Measurements from ENCODE around the gene NPB. TPM values are rescaled to one million over a fixed set of nuclear protein-coding genes. Genes with fewer than 3 reads are reported as not detected.
A peak's percentile ranks its signal among the peaks of the same experiment; 100 is the strongest.

The NPB gene
- total and polyA plus RNA-seq, 3 experiments from 2014 or later, result 0.57 to 0.62 TPM; not detected in 1

DNA sequence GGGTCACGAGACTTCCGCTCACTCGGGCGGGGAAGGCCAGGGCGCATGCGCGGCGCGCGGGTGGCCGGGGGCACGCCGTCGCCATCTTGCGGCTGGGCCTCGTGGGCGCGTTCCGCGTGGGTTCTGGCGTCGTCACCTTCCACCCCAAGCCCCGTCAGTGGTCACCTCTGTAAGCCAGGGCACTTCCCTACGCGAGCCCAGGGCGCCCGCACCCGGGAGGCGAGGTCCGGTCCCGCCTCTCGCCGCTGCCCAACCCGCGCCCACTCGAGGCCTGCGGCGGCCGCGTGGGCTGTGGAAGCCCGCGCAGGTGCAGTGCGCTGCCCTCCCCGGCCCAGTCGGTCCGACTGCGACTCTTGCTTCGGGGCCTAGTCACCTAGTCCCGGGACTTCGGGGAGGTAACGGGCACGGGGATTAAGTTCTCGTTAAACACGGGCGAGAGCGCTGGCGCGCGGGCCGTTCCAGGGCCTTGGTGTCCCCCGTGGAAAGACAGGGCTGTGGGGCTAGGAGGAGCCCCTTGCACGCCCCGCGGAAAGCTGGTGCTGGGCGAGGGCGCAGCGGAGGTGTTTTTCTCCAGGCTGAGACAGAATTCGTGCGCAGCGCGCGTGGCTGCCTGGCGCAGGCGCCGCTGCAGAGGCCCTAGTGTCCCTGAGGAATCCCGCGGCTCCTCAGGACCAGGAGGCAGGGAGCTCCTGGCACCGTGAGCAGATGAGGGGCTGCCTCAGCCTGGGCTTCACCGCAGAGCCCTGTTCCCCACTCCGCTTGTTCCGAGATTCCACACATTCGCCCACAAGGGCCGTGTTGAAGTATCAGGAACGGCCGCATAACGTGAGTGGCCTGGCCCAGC lies 30.4 kb upstream of the NPB start:
- H3K36me3 ChIP-seq (ENCODE audit: insufficient read depth, low read length), result peaks cover 21% of the 10 kb centered on the region
- Mint-ChIP-seq H3K4me3 (peak overlapping the region; percentile 81 to 94 (median 88)), H3K4me1 (peaks cover 23 to 50% (median 25%) of the 10 kb centered on the region in 3 donors), H3K27me3 (peaks cover 0 to 3% of the 10 kb centered on the region in 2 donors), H3K9me3 (no peaks in the 10 kb centered on the region), H3K27ac (peak overlapping the region; percentile 90 to 98 (median 94)), H3K36me3 (peaks cover 0 to 32% (median 2%) of the 10 kb centered on the region in 3 donors)
- H3K27me3 ChIP-seq (ENCODE audit: insufficient read depth, low read length, poor library complexity, severe bottlenecking), result no peaks in the 10 kb centered on the region
- H3K4me3 ChIP-seq (ENCODE audit: low read length), result peak overlapping the region; percentile 90
- no peaks in the 10 kb centered on the region for H3K9me3 ChIP-seq (ENCODE audit: low read length)
- H3K4me1 ChIP-seq (ENCODE audit: insufficient read depth, low read length), result peaks cover 42% of the 10 kb centered on the region
- peak overlapping the region; percentile 98 for H3K27ac ChIP-seq (ENCODE audit: low read depth, low read length)
- CTCF ChIA-PET, result interaction anchor here (1.4 to 1.5 kb wide), 2 partner anchors 46 to 88 kb away, joined by 3 read pairs; no protein-coding TSS in a partner anchor
- DNase-seq, result peak; percentile 95 to 98 (median 95)
- POLR2A ChIA-PET, result interaction anchor here (0.6 to 3.1 kb wide), 5 partner anchors 10 to 218 kb away, joined by 3 to 32 read pairs (median 8); partner anchors contain the start of genes ALYREF, ANAPC11, MAFG and MRPL12

DNA sequence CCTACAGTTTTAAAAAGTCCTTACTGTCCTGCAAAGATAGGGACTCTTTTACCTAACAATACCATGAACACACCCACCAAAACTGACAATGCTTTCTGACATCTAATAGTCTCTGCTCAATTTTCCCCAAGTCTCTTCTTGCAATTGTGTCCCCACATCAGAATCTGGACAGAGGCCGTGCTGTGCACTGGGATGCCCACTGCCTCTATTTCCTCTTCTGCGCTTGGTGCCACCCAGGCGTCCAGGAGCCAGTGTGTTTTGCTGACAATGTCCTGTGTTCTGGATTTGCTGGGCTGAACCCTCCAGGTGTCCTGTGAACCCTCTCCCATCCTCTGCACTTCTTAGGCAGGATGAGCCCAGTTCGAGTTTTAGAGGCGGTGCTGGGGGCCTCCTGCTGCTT lies 24.5 kb upstream of the NPB start:
- H3K9me3 ChIP-seq (ENCODE audit: low read length), result no peaks in the 10 kb centered on the region
- H3K27ac Mint-ChIP-seq, result peak overlapping the region in 1 of 8 donors; percentile 63
- peaks cover 0 to 8% (median 4%) of the 10 kb centered on the region in 3 donors for H3K4me1 Mint-ChIP-seq
- H3K4me3 Mint-ChIP-seq, result no peak overlapping the region
- H3K27ac ChIP-seq (ENCODE audit: low read depth, low read length), result no peak overlapping the region
- H3K36me3 ChIP-seq (ENCODE audit: insufficient read depth, low read length), result peaks cover 5% of the 10 kb centered on the region
- POLR2A ChIA-PET, result no interaction called here
- H3K4me1 ChIP-seq (ENCODE audit: insufficient read depth, low read length), result peaks cover 7% of the 10 kb centered on the region
- H3K4me3 ChIP-seq (ENCODE audit: low read length), result no peak overlapping the region
- CTCF ChIA-PET, result interaction anchor here (0.7 kb wide), 1 partner anchor 283 kb away, joined by 3 read pairs; no protein-coding TSS in a partner anchor
- H3K27me3 Mint-ChIP-seq, result no peaks in the 10 kb centered on the region
- no peaks in the 10 kb centered on the region for H3K9me3 Mint-ChIP-seq
- H3K36me3 Mint-ChIP-seq, result peaks cover 0 to 31% (median 3%) of the 10 kb centered on the region in 3 donors
- H3K27me3 ChIP-seq (ENCODE audit: insufficient read depth, low read length, poor library complexity, severe bottlenecking), result no peaks in the 10 kb centered on the region
- no peak for DNase-seq

DNA sequence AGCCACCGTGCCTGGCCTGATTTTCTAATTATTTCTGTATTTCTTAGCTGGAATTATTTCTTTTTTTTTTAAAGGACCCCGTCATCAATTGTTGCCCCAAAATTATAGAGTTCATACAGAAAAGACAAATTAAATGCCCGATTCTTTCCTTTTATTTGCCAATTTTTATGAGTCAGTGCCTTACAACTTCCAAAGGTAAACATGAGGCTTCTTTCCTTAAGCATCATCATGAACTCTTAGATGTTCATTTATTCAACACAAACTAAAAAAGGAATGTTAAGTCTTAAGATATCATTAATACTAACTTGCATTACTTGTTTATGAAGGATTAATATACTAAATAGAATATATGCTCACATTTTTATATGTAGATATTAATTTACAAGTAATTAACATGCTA lies 23.7 kb upstream of the NPB start:
- CTCF ChIA-PET, result no interaction called here

DNA sequence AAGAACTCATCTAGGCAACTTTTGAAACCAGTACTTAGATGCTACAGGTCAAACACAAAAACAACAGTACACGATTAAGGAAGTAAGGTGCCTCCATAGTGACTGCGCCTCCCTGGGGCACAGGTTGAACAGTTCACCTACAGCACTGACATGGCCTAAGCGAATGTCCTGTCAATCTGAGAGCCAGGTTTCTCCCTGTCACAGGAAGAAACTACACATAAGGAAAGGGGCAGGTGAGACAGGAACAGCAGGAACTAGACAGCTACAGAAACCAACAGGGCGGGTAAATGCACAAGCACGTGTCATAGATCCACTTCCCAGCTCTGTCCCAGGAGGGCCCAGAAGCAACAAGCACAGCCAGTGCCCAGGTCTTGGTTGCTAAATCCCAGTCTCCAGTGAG lies 22.9 kb upstream of the NPB start:
- H3K4me3 Mint-ChIP-seq, result no peak overlapping the region
- H3K4me1 ChIP-seq (ENCODE audit: insufficient read depth, low read length), result no peaks in the 10 kb centered on the region
- no peaks in the 10 kb centered on the region for H3K9me3 ChIP-seq (ENCODE audit: low read length)
- no peak for DNase-seq
- H3K36me3 Mint-ChIP-seq, result peaks cover 0 to 35% (median 3%) of the 10 kb centered on the region in 3 donors
- H3K27me3 Mint-ChIP-seq, result no peaks in the 10 kb centered on the region
- no peaks in the 10 kb centered on the region for H3K9me3 Mint-ChIP-seq
- ChIA-PET POLR2A (no interaction called here), CTCF (interaction anchor here (1.9 kb wide), 1 partner anchor 10 kb away, joined by 5 read pairs; no protein-coding TSS in a partner anchor)
- peaks cover 6% of the 10 kb centered on the region for H3K36me3 ChIP-seq (ENCODE audit: insufficient read depth, low read length)
- peak overlapping the region in 1 of 8 donors; percentile 52 for H3K27ac Mint-ChIP-seq
- H3K27ac ChIP-seq (ENCODE audit: low read depth, low read length), result no peak overlapping the region
- no peaks in the 10 kb centered on the region for H3K27me3 ChIP-seq (ENCODE audit: insufficient read depth, low read length, poor library complexity, severe bottlenecking)
- no peak overlapping the region for H3K4me3 ChIP-seq (ENCODE audit: low read length)
- peaks cover 0 to 3% (median under 1%) of the 10 kb centered on the region in 3 donors for H3K4me1 Mint-ChIP-seq

More for the DNA sequence above, 23.7 kb upstream of the NPB start:
- Histone ChIP-seq H3K27ac (ENCODE audit: low read depth, low read length) (no peak overlapping the region), H3K27me3 (ENCODE audit: insufficient read depth, low read length, poor library complexity, severe bottlenecking) (no peaks in the 10 kb centered on the region), H3K4me3 (ENCODE audit: low read length) (no peak overlapping the region), H3K9me3 (ENCODE audit: low read length) (no peaks in the 10 kb centered on the region), H3K4me1 (ENCODE audit: insufficient read depth, low read length) (no peaks in the 10 kb centered on the region), H3K36me3 (ENCODE audit: insufficient read depth, low read length) (peaks cover 5% of the 10 kb centered on the region)
- no peak for DNase-seq
- POLR2A ChIA-PET, result no interaction called here
- Mint-ChIP-seq H3K27me3 (no peaks in the 10 kb centered on the region), H3K9me3 (no peaks in the 10 kb centered on the region), H3K27ac (peak overlapping the region in 1 of 8 donors; percentile 63), H3K36me3 (peaks cover 0 to 33% (median 3%) of the 10 kb centered on the region in 3 donors), H3K4me1 (peaks cover 0 to 3% (median 0%) of the 10 kb centered on the region in 3 donors), H3K4me3 (no peak overlapping the region)

DNA sequence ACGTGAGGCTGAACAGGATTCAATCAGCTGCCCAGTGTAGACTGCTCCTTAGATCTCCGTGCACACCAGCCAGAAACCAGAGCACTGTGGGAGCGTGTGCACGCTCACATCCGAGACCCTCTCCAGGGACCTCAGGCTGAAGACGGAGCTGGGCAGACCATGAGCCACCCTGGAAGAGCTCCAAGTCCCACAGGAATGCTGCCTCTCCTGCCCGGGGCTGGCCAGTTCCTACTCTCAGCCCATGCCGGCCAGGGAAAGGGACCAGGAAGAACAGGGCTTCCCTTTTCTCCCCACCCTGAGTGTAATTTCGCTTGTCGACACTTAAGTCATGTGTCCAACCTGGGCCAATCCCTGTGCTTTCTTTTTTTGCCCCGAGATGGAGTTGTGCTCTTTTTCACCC lies 17.5 kb upstream of the NPB start:
- peak overlapping the region in 4 of 8 donors; percentile 39 to 75 (median 48) for H3K27ac Mint-ChIP-seq

DNA sequence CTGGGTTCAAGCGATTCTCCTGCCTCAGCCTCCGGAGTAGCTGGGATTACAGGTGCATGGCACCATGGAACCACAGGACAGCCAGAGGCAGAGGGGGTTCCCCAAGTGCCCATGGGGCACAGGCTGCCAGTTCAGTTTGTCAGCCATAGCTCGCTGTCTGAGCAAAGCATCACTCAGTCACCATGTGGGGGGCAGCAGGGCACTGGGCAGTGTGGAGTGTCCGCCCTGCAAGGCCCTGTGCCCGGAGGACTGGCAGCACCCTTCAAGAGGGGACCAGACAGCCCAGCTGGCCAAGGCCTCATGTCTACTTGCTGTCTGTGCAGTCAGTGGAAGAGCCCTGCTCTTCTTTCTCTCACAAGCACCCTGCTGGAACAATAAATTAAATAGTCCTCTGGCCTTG lies 17.1 kb upstream of the NPB start:
- Mint-ChIP-seq H3K4me3 (no peak overlapping the region), H3K9me3 (no peaks in the 10 kb centered on the region), H3K36me3 (peaks cover 0 to 72% (median 9%) of the 10 kb centered on the region in 3 donors), H3K27me3 (peaks cover 0 to 1% of the 10 kb centered on the region in 2 donors), H3K4me1 (peaks cover 18 to 20% (median 20%) of the 10 kb centered on the region in 3 donors), H3K27ac (peak overlapping the region in 4 of 8 donors; percentile 32 to 78 (median 64))
- Histone ChIP-seq H3K4me1 (ENCODE audit: insufficient read depth, low read length) (peaks cover 9% of the 10 kb centered on the region), H3K4me3 (ENCODE audit: low read length) (no peak overlapping the region), H3K36me3 (ENCODE audit: insufficient read depth, low read length) (peaks cover 41% of the 10 kb centered on the region), H3K9me3 (ENCODE audit: low read length) (no peaks in the 10 kb centered on the region), H3K27me3 (ENCODE audit: insufficient read depth, low read length, poor library complexity, severe bottlenecking) (no peaks in the 10 kb centered on the region), H3K27ac (ENCODE audit: low read depth, low read length) (no peak overlapping the region)
- POLR2A ChIA-PET, result no interaction called here
- CTCF ChIA-PET, result no interaction called here
- DNase-seq, result no peak

More for the DNA sequence above, 17.5 kb upstream of the NPB start:
- H3K9me3 Mint-ChIP-seq, result no peaks in the 10 kb centered on the region
- no peak for DNase-seq
- H3K4me1 ChIP-seq (ENCODE audit: insufficient read depth, low read length), result peaks cover 5% of the 10 kb centered on the region
- POLR2A ChIA-PET, result no interaction called here
- peaks cover 17 to 20% (median 18%) of the 10 kb centered on the region in 3 donors for H3K4me1 Mint-ChIP-seq
- H3K36me3 ChIP-seq (ENCODE audit: insufficient read depth, low read length), result peaks cover 37% of the 10 kb centered on the region
- no peak overlapping the region for H3K27ac ChIP-seq (ENCODE audit: low read depth, low read length)
- H3K36me3 Mint-ChIP-seq, result peaks cover 0 to 73% (median 9%) of the 10 kb centered on the region in 3 donors
- no peak overlapping the region for H3K4me3 Mint-ChIP-seq
- no peaks in the 10 kb centered on the region for H3K9me3 ChIP-seq (ENCODE audit: low read length)
- CTCF ChIA-PET, result no interaction called here
- H3K4me3 ChIP-seq (ENCODE audit: low read length), result no peak overlapping the region
- H3K27me3 ChIP-seq (ENCODE audit: insufficient read depth, low read length, poor library complexity, severe bottlenecking), result no peaks in the 10 kb centered on the region
- peaks cover 0 to 1% of the 10 kb centered on the region in 2 donors for H3K27me3 Mint-ChIP-seq

DNA sequence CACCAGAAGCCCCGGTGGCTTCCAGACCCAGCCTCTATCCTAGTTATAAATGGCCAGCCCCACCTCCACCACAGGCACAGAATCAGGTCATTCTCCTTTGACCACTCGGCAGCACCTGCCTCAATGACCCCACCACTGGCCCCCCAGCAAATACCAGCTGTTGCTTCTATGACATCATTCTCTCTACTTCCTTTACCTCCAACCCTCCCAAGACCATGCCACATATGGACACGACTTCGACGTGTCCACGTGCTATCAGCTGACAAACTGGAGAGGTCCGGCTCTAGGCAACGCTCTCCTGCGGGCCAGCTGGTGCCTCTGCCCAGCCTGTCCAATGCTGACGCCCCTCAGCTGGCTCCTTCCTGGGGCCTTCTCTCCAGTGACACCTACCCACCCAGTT lies 16.6 kb upstream of the NPB start:
- peak overlapping the region in 1 of 7 donors; percentile 11 for H3K4me3 Mint-ChIP-seq
- peak overlapping the region in 5 of 8 donors; percentile 22 to 77 (median 61) for H3K27ac Mint-ChIP-seq
- peaks cover 0 to 1% of the 10 kb centered on the region in 2 donors for H3K27me3 Mint-ChIP-seq
- H3K27me3 ChIP-seq (ENCODE audit: insufficient read depth, low read length, poor library complexity, severe bottlenecking), result no peaks in the 10 kb centered on the region
- H3K4me1 Mint-ChIP-seq, result peaks cover 21 to 25% (median 24%) of the 10 kb centered on the region in 3 donors
- no peak for DNase-seq
- H3K9me3 ChIP-seq (ENCODE audit: low read length), result no peaks in the 10 kb centered on the region
- H3K4me1 ChIP-seq (ENCODE audit: insufficient read depth, low read length), result peaks cover 14% of the 10 kb centered on the region
- H3K4me3 ChIP-seq (ENCODE audit: low read length), result no peak overlapping the region
- H3K36me3 Mint-ChIP-seq, result peaks cover 0 to 72% (median 9%) of the 10 kb centered on the region in 3 donors
- no peak overlapping the region for H3K27ac ChIP-seq (ENCODE audit: low read depth, low read length)
- ChIA-PET POLR2A (no interaction called here), CTCF (no interaction called here)
- H3K9me3 Mint-ChIP-seq, result no peaks in the 10 kb centered on the region
- peaks cover 46% of the 10 kb centered on the region for H3K36me3 ChIP-seq (ENCODE audit: insufficient read depth, low read length)

Data from CD8-positive, alpha-beta memory T cell (primary cell).